ENCODE measurements around the gene CAMSAP1. TPM values are rescaled to one million over a fixed set of nuclear protein-coding genes. Genes with fewer than 3 reads are reported as not detected.

Gene CAMSAP1
- total RNA-seq, 1 experiment from 2014 or later, result 16.7 TPM

- Histone ChIP-seq H3K4me1 (replicated peaks; ENCODE audit: insufficient read depth) (no peaks in the 10 kb centered on the region), H2AFZ (no peak overlapping the region), H3K4me3 (no peak overlapping the region), H4K20me1 (ENCODE audit: insufficient read depth) (no peaks in the 10 kb centered on the region; the same call in 1 of the 2 replicates), H3K9me2 (ENCODE audit: insufficient read depth) (no peaks in the 10 kb centered on the region), H3K4me2 (no peak overlapping the region), H3K36me3 (ENCODE audit: low read depth) (no peaks in the 10 kb centered on the region), H3K79me2 (ENCODE audit: low read depth) (no peaks in the 10 kb centered on the region), H3K27me3 (ENCODE audit: insufficient read depth, low read depth) (peaks cover 83% of the 10 kb centered on the region), H3K27ac (no peak overlapping the region), H3F3A (ENCODE audit: insufficient read depth, low read depth) (no peaks in the 10 kb centered on the region), H3K9me3 (ENCODE audit: insufficient read depth, low read depth) (no peaks in the 10 kb centered on the region)
- DNase-seq, result no peak
- ChIA-PET CTCF (no interaction called here), POLR2A (ENCODE audit: unreplicated experiment) (no interaction called here)
- TF ChIP-seq EZH2 (IDR thresholded peaks at IDR 0.05; ENCODE audit: low read depth) (no peak), CTCF (conservative IDR thresholded peaks at IDR 0.05) (no peak)
- BruUV-seq (replicated peaks), result no TSS peak
- intact Hi-C loops (cut with micrococcal nuclease; ENCODE audit: unreplicated experiment), result no loop called here
Measured at GRCh38 chr9:135761845-135762168, 145.5 kb downstream of the CAMSAP1 start.

- intact Hi-C loops (cut with micrococcal nuclease; ENCODE audit: unreplicated experiment), result no loop called here
- Histone ChIP-seq H3F3A (ENCODE audit: insufficient read depth, low read depth) (no peaks in the 10 kb centered on the region), H3K4me3 (no peak overlapping the region), H3K9me3 (ENCODE audit: insufficient read depth, low read depth) (no peaks in the 10 kb centered on the region), H3K79me2 (ENCODE audit: low read depth) (no peaks in the 10 kb centered on the region), H4K20me1 (ENCODE audit: insufficient read depth) (no peaks in the 10 kb centered on the region; the same call in 1 of the 2 replicates), H2AFZ (no peak overlapping the region), H3K9me2 (ENCODE audit: insufficient read depth) (no peaks in the 10 kb centered on the region), H3K4me2 (no peak overlapping the region), H3K27ac (no peak overlapping the region), H3K36me3 (ENCODE audit: low read depth) (no peaks in the 10 kb centered on the region), H3K4me1 (replicated peaks; ENCODE audit: insufficient read depth) (no peaks in the 10 kb centered on the region), H3K27me3 (ENCODE audit: insufficient read depth, low read depth) (peaks cover 86% of the 10 kb centered on the region)
- DNase-seq, result peak in 1 of 2 experiments; percentile 6
- POLR2A ChIA-PET (ENCODE audit: unreplicated experiment), result no interaction called here
- no peak for TF ChIP-seq CTCF (conservative IDR thresholded peaks at IDR 0.05)
- TF ChIP-seq EZH2 (IDR thresholded peaks at IDR 0.05; ENCODE audit: low read depth), result no peak
- CTCF ChIA-PET, result no interaction called here
- no TSS peak for BruUV-seq (replicated peaks)
Measured at GRCh38 chr9:135761150-135761844, 146.0 kb downstream of the CAMSAP1 start.

- H3K79me2 ChIP-seq (ENCODE audit: low read depth), result no peaks in the 10 kb centered on the region
- H4K20me1 ChIP-seq (ENCODE audit: insufficient read depth), result no peaks in the 10 kb centered on the region; the same call in 1 of the 2 replicates
- no peaks in the 10 kb centered on the region for H3K9me3 ChIP-seq (ENCODE audit: insufficient read depth, low read depth)
- H3K4me1 ChIP-seq (replicated peaks; ENCODE audit: insufficient read depth), result no peaks in the 10 kb centered on the region
- POLR2A ChIA-PET (ENCODE audit: unreplicated experiment), result no interaction called here
- no peak for DNase-seq
- H3K4me2 ChIP-seq, result no peak overlapping the region
- peaks cover 95% of the 10 kb centered on the region for H3K27me3 ChIP-seq (ENCODE audit: insufficient read depth, low read depth)
- H3K4me3 ChIP-seq, result no peak overlapping the region
- TF ChIP-seq EZH2 (IDR thresholded peaks at IDR 0.05; ENCODE audit: low read depth), result no peak
- TF ChIP-seq CTCF (conservative IDR thresholded peaks at IDR 0.05), result no peak
- H3F3A ChIP-seq (ENCODE audit: insufficient read depth, low read depth), result no peaks in the 10 kb centered on the region
- H2AFZ ChIP-seq, result no peak overlapping the region
- no peaks in the 10 kb centered on the region for H3K9me2 ChIP-seq (ENCODE audit: insufficient read depth)
- no peak overlapping the region for H3K27ac ChIP-seq
- H3K36me3 ChIP-seq (ENCODE audit: low read depth), result no peaks in the 10 kb centered on the region
- intact Hi-C loops (cut with micrococcal nuclease; ENCODE audit: unreplicated experiment), result no loop called here
- CTCF ChIA-PET, result no interaction called here
- no TSS peak for BruUV-seq (replicated peaks)
Measured at GRCh38 chr9:135760465-135760864, 146.9 kb downstream of the CAMSAP1 start.

Data from PC-9 (cell line).